GM18526 (cell line): ENCODE measurements around the gene CHGA.

Experiments used
- POLR2A ChIP-seq: IDR thresholded peaks from 3 replicates; pipeline ENCODE4 v1.6.1; 2011; ENCODE audit not compliant: insufficient read length; ENCODE audit errors: extremely low read depth

CHGA gene

DNA sequence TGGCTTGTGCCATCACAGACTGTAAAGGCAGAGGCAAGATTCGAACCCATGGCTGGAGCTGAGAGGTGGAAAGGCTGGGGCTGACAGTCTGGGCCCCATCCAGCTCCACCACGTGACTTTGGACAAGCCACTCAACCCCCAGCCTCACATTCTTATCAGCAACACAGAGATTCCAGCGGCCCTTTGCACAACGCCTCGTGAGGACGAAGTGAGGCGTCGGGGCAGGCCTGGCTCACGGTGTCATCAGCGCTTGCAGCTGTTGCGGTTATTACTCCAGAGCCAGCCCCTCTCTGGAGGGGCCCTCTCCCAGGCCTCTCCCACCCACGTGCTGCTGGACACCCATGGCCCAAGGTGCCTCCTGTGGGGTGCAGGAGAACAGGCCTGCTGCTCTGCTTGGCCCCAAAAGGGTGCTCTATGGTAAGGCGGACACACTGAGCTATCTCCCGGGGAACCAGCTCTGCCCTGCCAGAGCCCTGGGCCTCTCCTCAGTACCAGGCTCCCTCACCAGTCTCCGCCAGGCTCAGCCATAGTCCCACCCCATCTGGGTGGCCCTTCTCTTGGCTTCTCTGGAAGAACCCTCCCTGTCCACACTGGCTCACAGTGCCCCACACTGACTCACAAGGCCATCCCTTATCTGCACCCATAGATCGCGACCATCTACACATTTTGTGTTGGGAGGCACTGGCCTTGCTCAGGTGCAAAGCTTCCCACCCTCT is 21.1 kb downstream of the CHGA start:
- no peak for TF ChIP-seq POLR2A

GRCh38 chr14:92944976-92945375 is 22.0 kb downstream of the CHGA start:
- no peak for TF ChIP-seq POLR2A

- TF ChIP-seq POLR2A = no peak
These were observed 22.6 kb downstream of the CHGA start for GRCh38 chr14:92945544-92945943.

- TF ChIP-seq POLR2A = no peak
These were observed 23.3 kb downstream of the CHGA start for GRCh38 chr14:92945959-92946846.

GRCh38 chr14:92946847-92947545 is 24.0 kb downstream of the CHGA start:
- TF ChIP-seq POLR2A = no peak

- TF ChIP-seq POLR2A = no peak
These were observed 25.7 kb downstream of the CHGA start for GRCh38 chr14:92948647-92949046.

DNA sequence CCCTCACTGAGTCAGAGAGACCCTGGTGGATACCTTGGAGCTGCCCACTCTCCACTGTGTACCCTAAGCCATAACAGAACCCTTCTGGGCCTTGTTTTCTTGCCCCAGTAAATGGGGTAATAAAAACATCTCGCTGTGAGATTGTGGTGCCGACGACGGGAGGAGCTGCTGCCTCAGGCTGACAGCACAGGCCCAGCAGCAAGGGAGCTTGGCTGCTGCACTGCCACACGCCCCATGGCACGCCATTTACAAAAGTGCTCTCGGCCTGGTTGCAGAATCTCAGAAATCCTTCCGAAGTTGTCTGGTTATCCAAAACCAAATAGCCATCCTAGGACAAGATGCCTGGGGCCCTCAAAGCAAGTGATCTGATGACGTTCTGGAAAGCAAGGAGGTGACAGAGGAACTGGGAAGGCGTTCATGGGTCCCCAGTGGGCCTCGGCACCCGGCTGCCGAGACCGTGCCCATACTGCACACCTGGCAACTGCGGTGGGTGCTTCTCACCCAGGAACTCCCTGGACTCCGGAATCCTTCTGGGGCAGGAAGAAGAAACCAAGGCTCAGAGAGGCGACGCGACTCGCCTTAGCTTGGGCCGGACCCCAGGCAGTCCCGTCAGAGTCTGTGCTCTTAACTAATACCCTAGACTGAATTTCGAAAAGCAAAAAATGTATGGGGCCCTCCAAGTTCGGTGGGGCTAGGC is 26.7 kb downstream of the CHGA start:
- TF ChIP-seq POLR2A = no peak

GRCh38 chr14:92950193-92950540 is 27.2 kb downstream of the CHGA start:
- TF ChIP-seq POLR2A = no peak

GRCh38 chr14:92950773-92951172 is 27.8 kb downstream of the CHGA start:
- no peak for TF ChIP-seq POLR2A

GRCh38 chr14:92951261-92951660 is 28.3 kb downstream of the CHGA start:
- TF ChIP-seq POLR2A = no peak

GRCh38 chr14:92951912-92952471 is 29.0 kb downstream of the CHGA start:
- no peak for TF ChIP-seq POLR2A

- TF ChIP-seq POLR2A = no peak
These were observed 29.7 kb downstream of the CHGA start for GRCh38 chr14:92952481-92953298.

- TF ChIP-seq POLR2A = no peak
These were observed 30.6 kb downstream of the CHGA start for GRCh38 chr14:92953526-92953925.

DNA sequence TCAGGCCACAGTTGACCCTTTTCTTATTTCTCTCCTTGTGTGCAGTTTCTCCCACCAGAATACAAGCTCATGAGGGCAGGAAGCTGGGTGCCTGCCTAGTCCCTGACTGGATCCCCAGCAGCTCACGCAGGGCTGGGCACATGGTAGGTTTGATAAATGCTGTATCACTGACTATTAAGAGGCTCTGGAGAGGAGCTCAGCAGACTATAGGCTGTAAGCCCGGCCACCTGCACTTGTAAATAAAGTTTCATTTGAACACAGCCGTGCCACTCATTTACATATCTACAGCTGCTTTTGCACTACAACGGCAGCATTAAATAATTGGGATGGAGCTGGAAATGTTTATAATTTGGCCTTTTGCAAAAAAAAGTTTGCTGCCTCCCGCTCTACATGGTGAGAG is 32.0 kb downstream of the CHGA start:
- no peak for TF ChIP-seq POLR2A
